Amniotic epithelial cell (primary cell): ENCODE measurements around the gene FAM83C.
"Not testable (repeated sequence)": the region's sequence is repeated elsewhere in the genome, so short reads cannot be mapped to it uniquely, and the experiment has no call there.

Experiments used
- DNase-seq: peaks from one replicate; pipeline ENCODE4 v3.0.0-alpha.2; 2010; ENCODE audit warnings: low read depth

FAM83C gene

GRCh38 chr20:35263532-35264341 is 28.5 kb downstream of the FAM83C start:
- no peak for DNase-seq

- peak; percentile 89 for DNase-seq
These were observed 29.3 kb downstream of the FAM83C start for GRCh38 chr20:35262731-35263531.

- not testable (repeated sequence) for DNase-seq
These were observed 29.9 kb downstream of the FAM83C start for GRCh38 chr20:35262321-35262720.

GRCh38 chr20:35260426-35260825 is 31.8 kb downstream of the FAM83C start:
- no peak for DNase-seq

GRCh38 chr20:35257175-35257909 is 34.9 kb downstream of the FAM83C start:
- no peak for DNase-seq

GRCh38 chr20:35254448-35254999 is 37.7 kb downstream of the FAM83C start:
- no peak for DNase-seq

GRCh38 chr20:35253010-35253409 is 39.2 kb downstream of the FAM83C start:
- no peak for DNase-seq

GRCh38 chr20:35252598-35252997 is 39.6 kb downstream of the FAM83C start:
- DNase-seq: not testable (repeated sequence)

GRCh38 chr20:35252037-35252461 is 40.2 kb downstream of the FAM83C start:
- DNase-seq: no peak

GRCh38 chr20:35251613-35251940 is 40.6 kb downstream of the FAM83C start:
- no peak for DNase-seq

GRCh38 chr20:35248641-35249475 is 43.4 kb downstream of the FAM83C start:
- no peak for DNase-seq

- no peak for DNase-seq
These were observed 45.5 kb downstream of the FAM83C start for GRCh38 chr20:35246723-35247122.

GRCh38 chr20:35243986-35244385 is 48.2 kb downstream of the FAM83C start:
- DNase-seq: no peak

GRCh38 chr20:35243317-35243716 is 48.9 kb downstream of the FAM83C start:
- DNase-seq: no peak

- no peak for DNase-seq
These were observed 51.4 kb downstream of the FAM83C start for GRCh38 chr20:35240811-35241293.

- no peak for DNase-seq
These were observed 52.0 kb downstream of the FAM83C start for GRCh38 chr20:35240083-35240810.

GRCh38 chr20:35238735-35239134 is 53.5 kb downstream of the FAM83C start:
- DNase-seq: no peak

- no peak for DNase-seq
These were observed 54.1 kb downstream of the FAM83C start for GRCh38 chr20:35238170-35238569.

GRCh38 chr20:35237486-35237885 is 54.7 kb downstream of the FAM83C start:
- DNase-seq: no peak

GRCh38 chr20:35235881-35236280 is 56.3 kb downstream of the FAM83C start:
- no peak for DNase-seq
